ENCODE data around the gene MICA. TPM values are rescaled to one million over a fixed set of nuclear protein-coding genes. Genes with fewer than 3 reads are reported as not detected.

The MICA gene
- polyA plus RNA-seq, 1 of the 3 experiments (the other 2 are of a cell fraction) = 28.8 TPM

- TF ChIP-seq GATA2 (CRISPR knock-in tag; IDR thresholded peaks at IDR 0.05) (no peak), RCOR1 (IDR thresholded peaks at IDR 0.05; ENCODE audit: low read length) (no peak), MEF2A (IDR thresholded peaks at IDR 0.05; ENCODE audit: borderline replicate concordance, low read depth) (no peak), EP300 (IDR thresholded peaks at IDR 0.05; ENCODE audit: borderline replicate concordance in 1 of 2, low read depth in 1 of 2, low read length in 1 of 2) (no peak), IRF3 (IDR thresholded peaks at IDR 0.05; ENCODE audit: low read depth, low read length) (no peak), CHD2 (IDR thresholded peaks at IDR 0.05; ENCODE audit: low read length, partially characterized antibody) (no peak), TCF12 (IDR thresholded peaks at IDR 0.05) (peak; percentile 15; the same call in 1 of the 2 replicates), FOXJ3 (CRISPR knock-in tag; IDR thresholded peaks at IDR 0.05) (no peak), RXRA (IDR thresholded peaks at IDR 0.05; ENCODE audit: borderline replicate concordance, low read depth) (no peak), PBX3 (IDR thresholded peaks at IDR 0.05) (peak; percentile 15; the same call in 1 of the 2 replicates), ELF1 (IDR thresholded peaks at IDR 0.05) (peak; percentile 68)
These were observed 3.6 kb upstream of the MICA start (continued) for GRCh38 chr6:31399589-31400466.

- peak overlapping the region; percentile 54 to 90 for H3K4me3 ChIP-seq (ENCODE audit: low read depth in 2 of 2, low read length in 1 of 2)
- no peak for TF ChIP-seq USF2 (IDR thresholded peaks at IDR 0.05; ENCODE audit: borderline replicate concordance, low read depth, low read length)
- TF ChIP-seq TCF12 (IDR thresholded peaks at IDR 0.05) = no peak
- TF ChIP-seq SIN3A (IDR thresholded peaks at IDR 0.05; ENCODE audit: borderline replicate concordance, low read depth, low read length) = peak; percentile 0; the same call in 1 of the 2 replicates
- TF ChIP-seq IRF3 (IDR thresholded peaks at IDR 0.05; ENCODE audit: low read depth, low read length) = no peak
- TF ChIP-seq POLR2AphosphoS5 (IDR thresholded peaks at IDR 0.05; ENCODE audit: low read depth, low read length) = peak; percentile 49; the same call in 1 of the 2 replicates
- peaks cover 45% of the 10 kb centered on the region for H3K79me2 ChIP-seq (ENCODE audit: insufficient read depth)
- no peaks in the 10 kb centered on the region for H3K9me3 ChIP-seq
- peak overlapping the region; percentile 91 for H2AFZ ChIP-seq (ENCODE audit: low read depth)
- WGBS (ENCODE audit: low lambda C conversion rate) = 2% methylated on average over 28 of the region's 30 CpGs
- no peak for DNase-seq
- H3K27me3 ChIP-seq (ENCODE audit: insufficient read depth) = no peaks in the 10 kb centered on the region
- ChIA-PET CTCF (interaction anchor here (0.6 to 3.9 kb wide), 7 partner anchors 16 to 318 kb away, joined by 3 to 20 read pairs (median 4); no protein-coding TSS in a partner anchor), POLR2A (no interaction called here)
- H3K36me3 ChIP-seq (replicated peaks in 1 of 2; ENCODE audit: control insufficient read depth in 1 of 2, insufficient read depth in 2 of 2, low read length in 1 of 2) = peaks cover 0 to 3% of the 10 kb centered on the region in 2 experiments
- H4K20me1 ChIP-seq (ENCODE audit: insufficient read depth) = peaks cover 29% of the 10 kb centered on the region
- H3K9ac ChIP-seq = peak overlapping the region; percentile 90
- peaks cover 28% of the 10 kb centered on the region for H3F3A ChIP-seq (replicated peaks; ENCODE audit: insufficient read depth)
- H3K9me2 ChIP-seq = no peaks in the 10 kb centered on the region
- H3K27ac ChIP-seq (ENCODE audit: low read depth in 2 of 2, low read length in 1 of 2) = peak overlapping the region in 1 of 2 experiments; percentile 91; a peak in 2 of 4 replicates
- peaks cover 0 to 1% of the 10 kb centered on the region in 2 experiments; a peak in 1 of 4 replicates for H3K4me1 ChIP-seq (ENCODE audit: control insufficient read depth in 1 of 2, insufficient read depth in 2 of 2, low read depth in 1 of 2, low read length in 1 of 2)
- peak overlapping the region; percentile 97 for H3K4me2 ChIP-seq
These were observed 2.7 kb upstream of the MICA start for GRCh38 chr6:31400467-31401289.
